ENCODE data around the gene RAPGEF2. TPM values are rescaled to one million over a fixed set of nuclear protein-coding genes. Genes with fewer than 3 reads are reported as not detected.
"Not testable (repeated sequence)": the region's sequence is repeated elsewhere in the genome, so short reads cannot be mapped to it uniquely, and the experiment has no call there.

The RAPGEF2 gene
- total and polyA plus RNA-seq, 2 donors, result 13.6 to 78.7 TPM

GRCh38 chr4:159171287-159171686 lies 68.4 kb downstream of the RAPGEF2 start:
- Histone ChIP-seq H3K36me3 (ENCODE audit: insufficient read depth) (no peaks in the 10 kb centered on the region), H3K4me1 (ENCODE audit: insufficient read depth) (no peaks in the 10 kb centered on the region), H3K27ac (ENCODE audit: low read depth) (no peak overlapping the region), H3K4me3 (ENCODE audit: low read depth, low read length) (no peak overlapping the region)
- WGBS, result 94% methylated on average over 4 of the region's 4 CpGs
- no peak for DNase-seq (ENCODE audit: extremely low spot score)

DNA sequence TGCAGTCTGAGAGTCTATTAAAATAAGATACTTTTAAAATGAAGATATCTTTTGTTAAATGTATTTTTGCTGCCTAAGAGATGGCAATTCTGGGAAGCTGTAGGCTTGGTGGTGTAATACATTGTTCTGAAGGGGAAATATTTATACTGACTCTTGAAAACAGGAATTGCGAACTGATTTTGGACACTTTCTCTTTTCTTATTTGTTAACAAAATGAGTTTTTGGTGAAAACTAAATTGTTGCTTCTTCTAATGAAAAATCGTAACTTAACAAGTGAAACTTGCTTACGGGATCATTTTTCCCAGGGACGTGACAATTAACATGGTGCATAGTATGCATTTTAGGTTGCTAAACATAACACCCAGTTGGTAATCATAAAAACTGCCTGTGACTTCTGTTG lies 71.0 kb downstream of the RAPGEF2 start:
- Histone ChIP-seq H3K4me3 (ENCODE audit: low read depth, low read length) (no peak overlapping the region), H3K27ac (ENCODE audit: low read depth) (no peak overlapping the region), H3K4me1 (ENCODE audit: insufficient read depth) (no peaks in the 10 kb centered on the region), H3K36me3 (ENCODE audit: insufficient read depth) (no peaks in the 10 kb centered on the region)
- DNase-seq (ENCODE audit: extremely low spot score), result no peak
- WGBS, result 85% methylated on average over 4 of the region's 4 CpGs

DNA sequence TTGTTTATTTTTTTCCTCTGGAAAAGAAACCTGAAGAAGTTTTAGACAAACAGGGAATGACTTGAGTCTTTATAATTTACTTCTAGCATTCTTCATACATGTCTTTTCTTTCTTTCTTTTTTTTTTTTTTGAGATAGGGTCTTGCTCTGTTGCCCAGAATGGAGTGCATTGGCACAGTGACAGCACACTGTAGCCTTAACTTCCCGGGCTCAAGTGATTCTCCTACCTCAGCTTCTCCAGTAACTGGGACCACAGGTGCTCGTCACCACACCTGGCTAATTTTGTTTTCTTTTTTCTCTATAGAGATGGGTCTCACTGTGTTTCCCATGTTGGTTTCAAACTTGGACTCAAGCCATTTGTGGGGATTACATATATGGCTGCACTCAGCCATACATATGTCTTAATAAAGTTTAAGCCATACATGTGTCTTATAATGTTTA lies 71.8 kb downstream of the RAPGEF2 start:
- no peaks in the 10 kb centered on the region for H3K4me1 ChIP-seq (ENCODE audit: insufficient read depth)
- H3K27ac ChIP-seq (ENCODE audit: low read depth), result no peak overlapping the region
- H3K4me3 ChIP-seq (ENCODE audit: low read depth, low read length), result no peak overlapping the region
- 74% methylated on average over 2 of the region's 2 CpGs for WGBS
- no peaks in the 10 kb centered on the region for H3K36me3 ChIP-seq (ENCODE audit: insufficient read depth)
- DNase-seq (ENCODE audit: extremely low spot score), result no peak

- no peaks in the 10 kb centered on the region for H3K4me1 ChIP-seq (ENCODE audit: insufficient read depth)
- no peak overlapping the region for H3K27ac ChIP-seq (ENCODE audit: low read depth)
- DNase-seq (ENCODE audit: extremely low spot score), result peak; percentile 74
- no peaks in the 10 kb centered on the region for H3K36me3 ChIP-seq (ENCODE audit: insufficient read depth)
- WGBS, result 18% methylated on average over 14 of the region's 14 CpGs
- no peak overlapping the region for H3K4me3 ChIP-seq (ENCODE audit: low read depth, low read length)
Measured at GRCh38 chr4:159175085-159175988, 72.5 kb downstream of the RAPGEF2 start.

GRCh38 chr4:159175989-159176375 lies 73.1 kb downstream of the RAPGEF2 start:
- Histone ChIP-seq H3K4me3 (ENCODE audit: low read depth, low read length) (no peak overlapping the region), H3K27ac (ENCODE audit: low read depth) (no peak overlapping the region), H3K4me1 (ENCODE audit: insufficient read depth) (no peaks in the 10 kb centered on the region), H3K36me3 (ENCODE audit: insufficient read depth) (no peaks in the 10 kb centered on the region)
- WGBS, result 74% methylated on average over 4 of the region's 4 CpGs
- DNase-seq (ENCODE audit: extremely low spot score), result no peak

GRCh38 chr4:159177265-159178150 lies 74.6 kb downstream of the RAPGEF2 start:
- Histone ChIP-seq H3K27ac (ENCODE audit: low read depth) (no peak overlapping the region), H3K4me1 (ENCODE audit: insufficient read depth) (no peaks in the 10 kb centered on the region), H3K36me3 (ENCODE audit: insufficient read depth) (no peaks in the 10 kb centered on the region), H3K4me3 (ENCODE audit: low read depth, low read length) (no peak overlapping the region)
- no peak for DNase-seq (ENCODE audit: extremely low spot score)
- WGBS, result 82% methylated on average over 5 of the region's 5 CpGs

- no peaks in the 10 kb centered on the region for H3K36me3 ChIP-seq (ENCODE audit: insufficient read depth)
- 81% methylated on average over 2 of the region's 2 CpGs for WGBS
- H3K27ac ChIP-seq (ENCODE audit: low read depth), result no peak overlapping the region
- DNase-seq (ENCODE audit: extremely low spot score), result no peak
- no peak overlapping the region for H3K4me3 ChIP-seq (ENCODE audit: low read depth, low read length)
- no peaks in the 10 kb centered on the region for H3K4me1 ChIP-seq (ENCODE audit: insufficient read depth)
Measured at GRCh38 chr4:159178151-159178546, 75.3 kb downstream of the RAPGEF2 start.

DNA sequence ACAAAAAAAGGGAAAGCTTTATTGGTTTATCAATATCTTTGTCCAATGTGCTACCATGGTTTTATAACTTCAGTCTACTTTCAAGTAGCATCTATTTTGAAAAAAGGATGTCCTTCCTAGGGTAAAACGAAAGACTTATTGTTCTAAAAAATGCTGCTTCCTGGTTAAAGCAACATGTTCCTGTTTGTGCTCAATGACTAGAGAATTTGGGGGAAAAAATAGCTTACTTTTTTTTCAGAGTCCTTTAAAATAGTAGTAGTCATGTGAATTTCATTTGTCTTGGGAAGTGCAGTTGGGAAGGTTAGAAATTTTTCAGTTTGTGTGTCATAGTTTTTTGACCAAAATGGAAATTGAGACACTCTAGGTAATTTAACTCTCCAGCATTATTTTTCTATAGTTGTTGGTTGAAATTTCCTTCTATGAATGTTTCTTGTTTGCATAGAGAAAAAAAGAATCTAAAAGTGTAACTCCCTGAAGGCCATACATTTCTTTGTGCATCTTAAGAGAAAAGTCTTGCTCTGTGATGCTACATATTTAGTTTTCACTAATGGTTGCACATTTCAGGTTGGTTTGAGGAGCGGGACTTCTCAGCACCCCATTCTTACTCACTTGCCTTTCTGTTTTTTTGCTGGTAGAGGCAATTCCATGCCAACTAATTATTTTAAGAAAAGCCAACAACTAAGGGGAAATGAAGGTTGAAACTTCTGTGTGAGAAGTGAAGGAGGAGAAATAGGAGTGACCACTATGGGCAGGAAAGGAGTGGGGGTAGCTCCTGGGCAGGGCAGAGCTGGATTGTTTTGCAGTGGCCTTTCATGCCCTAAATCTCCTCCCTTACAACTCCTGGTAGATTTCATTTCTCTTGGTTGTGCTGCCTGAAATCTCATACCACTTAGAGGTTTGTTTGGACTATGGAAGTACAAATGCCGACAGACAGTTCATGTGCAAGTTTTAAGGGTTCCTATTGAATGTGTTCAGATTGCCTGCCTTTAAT lies 76.4 kb downstream of the RAPGEF2 start:
- Histone ChIP-seq H3K27ac (ENCODE audit: low read depth) (no peak overlapping the region), H3K4me1 (ENCODE audit: insufficient read depth) (no peaks in the 10 kb centered on the region), H3K36me3 (ENCODE audit: insufficient read depth) (no peaks in the 10 kb centered on the region), H3K4me3 (ENCODE audit: low read depth, low read length) (no peak overlapping the region)
- 79% methylated on average over 3 of the region's 3 CpGs for WGBS
- DNase-seq (ENCODE audit: extremely low spot score), result no peak

GRCh38 chr4:159183885-159184605 lies 81.2 kb downstream of the RAPGEF2 start:
- H3K4me1 ChIP-seq (ENCODE audit: insufficient read depth); H3K27ac ChIP-seq (ENCODE audit: low read depth); DNase-seq (ENCODE audit: extremely low spot score); H3K36me3 ChIP-seq (ENCODE audit: insufficient read depth); H3K4me3 ChIP-seq (ENCODE audit: low read depth, low read length): not testable (repeated sequence)
- WGBS, result 87% methylated on average over 4 of the region's 4 CpGs

DNA sequence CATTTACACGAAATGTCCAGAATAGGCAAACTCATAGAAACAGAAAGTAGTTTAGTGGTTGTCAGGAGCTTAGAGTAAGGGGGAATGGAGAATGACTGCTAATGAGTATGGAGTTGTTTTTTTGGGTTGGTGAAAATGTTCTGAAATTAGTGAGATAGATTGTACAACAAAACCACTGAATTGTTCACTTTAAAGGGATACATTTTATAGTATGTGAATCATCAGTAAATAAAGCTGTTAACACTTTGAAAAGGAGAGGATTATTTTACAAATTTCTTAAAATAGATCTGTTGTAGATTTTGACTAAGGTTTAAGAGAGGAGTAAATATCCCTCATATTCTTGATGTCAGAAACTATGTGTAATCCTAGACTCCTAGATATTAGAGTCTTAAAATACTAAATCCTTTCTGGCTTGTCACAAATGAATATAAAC lies 82.7 kb downstream of the RAPGEF2 start:
- DNase-seq (ENCODE audit: extremely low spot score), result no peak
- no peak overlapping the region for H3K4me3 ChIP-seq (ENCODE audit: low read depth, low read length)
- 81% methylated on average over 1 of the region's 1 CpG for WGBS
- H3K4me1 ChIP-seq (ENCODE audit: insufficient read depth), result no peaks in the 10 kb centered on the region
- H3K27ac ChIP-seq (ENCODE audit: low read depth), result no peak overlapping the region
- H3K36me3 ChIP-seq (ENCODE audit: insufficient read depth), result no peaks in the 10 kb centered on the region

GRCh38 chr4:159188646-159189045 lies 85.8 kb downstream of the RAPGEF2 start:
- Histone ChIP-seq H3K27ac (ENCODE audit: low read depth) (no peak overlapping the region), H3K4me1 (ENCODE audit: insufficient read depth) (no peaks in the 10 kb centered on the region), H3K4me3 (ENCODE audit: low read depth, low read length) (no peak overlapping the region), H3K36me3 (ENCODE audit: insufficient read depth) (no peaks in the 10 kb centered on the region)
- 87% methylated on average over 1 of the region's 1 CpG for WGBS
- DNase-seq (ENCODE audit: extremely low spot score), result no peak

- DNase-seq (ENCODE audit: extremely low spot score), result no peak
- H3K4me3 ChIP-seq (ENCODE audit: low read depth, low read length), result no peak overlapping the region
- H3K36me3 ChIP-seq (ENCODE audit: insufficient read depth), result no peaks in the 10 kb centered on the region
- H3K27ac ChIP-seq (ENCODE audit: low read depth), result no peak overlapping the region
- no peaks in the 10 kb centered on the region for H3K4me1 ChIP-seq (ENCODE audit: insufficient read depth)
- 82% methylated on average over 2 of the region's 2 CpGs for WGBS
Measured at GRCh38 chr4:159190651-159191050, 87.8 kb downstream of the RAPGEF2 start.

Data from urinary bladder (tissue), 4 donors.